K562 (cell line): ENCODE results near the gene RING1. TPM values are rescaled to one million over a fixed set of nuclear protein-coding genes. Genes with fewer than 3 reads are reported as not detected.

Experiments used
- ADNP ChIP-seq: fragments of 200-800 bp; sonication (Bioruptor generic); IDR thresholded peaks from 2 replicates; pipeline ENCODE4 v1.6.1; 2016; ENCODE audit warnings: missing genetic modification characterization, missing compliant biosample characterization
- BDP1 ChIP-seq: IDR thresholded peaks from 3 replicates; pipeline ENCODE4 v1.6.1; 2011; ENCODE audit not compliant: insufficient read length, insufficient read depth
- BRD4 ChIP-seq: fragments of 200-600 bp; sonication (generic); IDR thresholded peaks from 2 replicates; pipeline ENCODE4 v1.6.1; 2017; ENCODE audit warnings: inconsistent platforms
- CHD2 ChIP-seq: IDR thresholded peaks from 2 replicates; pipeline ENCODE4 v1.6.1; 2011; ENCODE audit warnings: low read depth, low read length
- FOXM1 ChIP-seq, 2 experiments: fragments of 450-650 bp in 1 of 2; sonication (generic) in 1 of 2; formaldehyde crosslinking in 1 of 2; IDR thresholded peaks; 2 replicates each; pipeline versions ENCODE4 v1.6.1 to v1.9.0; 2017 to 2022; ENCODE audit warnings: low read depth in 2 of 2, mild to moderate bottlenecking in 2 of 2, missing genetic modification reagents in 1 of 2, moderate library complexity in 1 of 2
- HDGF ChIP-seq: fragments of 450-650 bp; IDR thresholded peaks from 2 replicates; pipeline ENCODE4 v1.6.1; 2016
- HOXB6 ChIP-seq: fragments of 250-450 bp; sonication (Bioruptor Pico); IDR thresholded peaks from 2 replicates; pipeline ENCODE4 v1.5.1; 2022; ENCODE audit warnings: mild to moderate bottlenecking, borderline replicate concordance
- MEIS2 ChIP-seq: fragments of 450-650 bp; IDR thresholded peaks from 2 replicates; pipeline ENCODE4 v1.6.1; 2014; ENCODE audit warnings: mild to moderate bottlenecking; ENCODE audit not compliant: partially characterized antibody
- MTF1 ChIP-seq: fragments of 250-450 bp; sonication (Bioruptor Pico); IDR thresholded peaks from 2 replicates; pipeline ENCODE4 v1.9.0; 2021; ENCODE audit warnings: moderate library complexity, mild to moderate bottlenecking, inconsistent platforms, borderline replicate concordance
- NR2C2 ChIP-seq, 2 experiments: fragments of 200-800 bp in 1 of 2; sonication (Bioruptor generic) in 1 of 2; sonication (generic) in 1 of 2; formaldehyde crosslinking in 1 of 2; IDR thresholded peaks; 2 replicates each; pipeline versions ENCODE4 v1.6.1 to v1.8.0; 2016 to 2022; ENCODE audit warnings: mild to moderate bottlenecking in 1 of 2, missing compliant biosample characterization in 1 of 2, missing genetic modification characterization in 1 of 2, missing genetic modification reagents in 1 of 2
- PHB2 ChIP-seq: fragments of 450-650 bp; IDR thresholded peaks from 2 replicates; pipeline ENCODE4 v1.6.1; 2017; ENCODE audit warnings: low read depth
- PHTF2 ChIP-seq: fragments of 250-450 bp; sonication (Bioruptor Pico); IDR thresholded peaks from 2 replicates; pipeline ENCODE4 v1.5.0; 2021; ENCODE audit warnings: mild to moderate bottlenecking
- PTRF ChIP-seq: fragments of 450-650 bp; IDR thresholded peaks from 2 replicates; pipeline ENCODE4 v1.6.1; 2016; ENCODE audit warnings: mild to moderate bottlenecking, missing genetic modification characterization, missing compliant biosample characterization
- RBM17 ChIP-seq: fragments of 200-400 bp; formaldehyde crosslinking; IDR thresholded peaks from 2 replicates; pipeline ENCODE4 v1.6.1; 2017; ENCODE audit warnings: low read depth, mild to moderate bottlenecking, low read length, borderline replicate concordance
- SRSF1 ChIP-seq: fragments of 200-400 bp; formaldehyde crosslinking; IDR thresholded peaks from 2 replicates; pipeline ENCODE4 v1.6.1; 2017; ENCODE audit warnings: mild to moderate bottlenecking, low read depth, low read length, moderate library complexity
- TAF1 ChIP-seq: IDR thresholded peaks from 2 replicates; pipeline ENCODE4 v1.6.1; 2011; ENCODE audit warnings: mild to moderate bottlenecking, low read length, moderate library complexity; ENCODE audit not compliant: insufficient read depth, control insufficient read depth, severe bottlenecking; ENCODE audit errors: extremely low read depth
- ZC3H11A ChIP-seq: IDR thresholded peaks from 2 replicates; pipeline ENCODE4 v1.6.1; 2012; ENCODE audit warnings: low read depth, low read length, improper control_type of control experiment
- ZNF143 ChIP-seq: sonication (generic); formaldehyde crosslinking; IDR thresholded peaks from 2 replicates; pipeline ENCODE4 v1.9.0; 2022; ENCODE audit warnings: mild to moderate bottlenecking, missing genetic modification reagents
- ZNF57 ChIP-seq: fragments of 450-650 bp; formaldehyde crosslinking; IDR thresholded peaks from 2 replicates; pipeline ENCODE4 v1.4.0; 2020; ENCODE audit warnings: mild to moderate bottlenecking, moderate library complexity
- polyA plus RNA-seq, 8 experiments: library from polyadenylated mRNA; depleted of rRNA in 4 of 8; stranded (reverse) in 5 of 8; unstranded in 3 of 8; fragments of >200 nt; fragmentation: Nextera tagmentation in 2 of 8; fragmentation: Illumina TruSeq in 1 of 8; extraction: Ambion mirVana in 2 of 8; extraction: Trizol in 1 of 8; gene quantifications; 2 replicates each; pipeline versions ENCODE4 v1.2.1 to v1.2.3, GENCODE V29; 2011 to 2014; ENCODE audit warnings: inconsistent platforms in 1 of 8, missing spikeins in 1 of 8
- total RNA-seq, 7 experiments: library from RNA; depleted of rRNA in 6 of 7; stranded (reverse); fragments of >200 nt in 6 of 7; fragmentation: Illumina TruSeq in 2 of 7; extraction: Trizol in 2 of 7; gene quantifications; 2 replicates each; pipeline versions ENCODE4 v1.2.1 to v1.2.3, GENCODE V29; 2011 to 2021; ENCODE audit warnings: low replicate concordance in 1 of 7
- TF ChIP-seq, protein P1 (sequence below): fragments of 250-450 bp; sonication (Bioruptor Pico); IDR thresholded peaks from 2 replicates; pipeline ENCODE4 v1.8.0; 2022; ENCODE audit warnings: moderate library complexity, mild to moderate bottlenecking, inconsistent platforms
- TF ChIP-seq, protein P2 (sequence below): sonication (generic); formaldehyde crosslinking; IDR thresholded peaks from 2 replicates; pipeline ENCODE4 v1.8.0; 2022; ENCODE audit warnings: mild to moderate bottlenecking, missing genetic modification reagents
- TF ChIP-seq, protein P3 (sequence below): fragments of 450-650 bp; formaldehyde crosslinking; IDR thresholded peaks from 2 replicates; pipeline ENCODE4 v1.4.0; 2022; ENCODE audit warnings: missing genetic modification characterization
- TF ChIP-seq, protein P4 (sequence below): fragments of 450-650 bp; formaldehyde crosslinking; IDR thresholded peaks from 2 replicates; pipeline ENCODE4 v1.4.0; 2020; ENCODE audit warnings: mild to moderate bottlenecking
- TF ChIP-seq, protein P5 (sequence below): sonication (generic); formaldehyde crosslinking; IDR thresholded peaks from 2 replicates; pipeline ENCODE4 v1.8.0; 2022; ENCODE audit warnings: mild to moderate bottlenecking, missing genetic modification reagents, borderline replicate concordance

The RING1 gene
- total and polyA plus RNA-seq, 9 of the 15 experiments (the other 6 are each of a cell fraction or from before 2014, with no cell fraction given) = 4.2 to 59.1 (median 36.9) TPM

DNA sequence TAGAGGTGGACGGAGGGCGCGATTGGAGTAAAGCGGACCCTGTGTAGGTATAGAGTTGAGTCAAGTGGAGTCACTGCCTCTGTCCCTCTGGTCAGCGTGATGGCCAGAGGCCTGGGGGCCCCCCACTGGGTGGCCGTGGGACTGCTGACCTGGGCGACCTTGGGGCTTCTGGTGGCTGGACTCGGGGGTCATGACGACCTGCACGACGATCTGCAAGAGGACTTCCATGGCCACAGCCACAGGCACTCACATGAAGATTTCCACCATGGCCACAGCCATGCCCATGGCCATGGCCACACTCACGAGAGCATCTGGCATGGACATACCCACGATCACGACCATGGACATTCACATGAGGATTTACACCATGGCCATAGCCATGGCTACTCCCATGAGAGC is 7.2 kb upstream of the RING1 start (continued):
- no peak for TF ChIP-seq ZC3H11A
- no peak; the same call in 1 of the 2 replicates for TF ChIP-seq BRD4
- no peak for TF ChIP-seq ZNF57
- no peak for TF ChIP-seq MEIS2
- TF ChIP-seq NR2C2 (CRISPR knock-in tag; IDR thresholded peaks at IDR 0.05) = no peak
- peak; percentile 14; the same call in 1 of the 2 replicates for TF ChIP-seq NR2C2 (tag; IDR thresholded peaks at IDR 0.05)
- 0 out of 2 replicates have a peak, but pooled peaks have one; percentile 3 for TF ChIP-seq FOXM1 (IDR thresholded peaks at IDR 0.05; ENCODE audit: low read depth)
- TF ChIP-seq FOXM1 (CRISPR knock-in tag; IDR thresholded peaks at IDR 0.05; ENCODE audit: low read depth) = no peak
- TF ChIP-seq TAF1 = no peak
- TF ChIP-seq, protein P1, sequence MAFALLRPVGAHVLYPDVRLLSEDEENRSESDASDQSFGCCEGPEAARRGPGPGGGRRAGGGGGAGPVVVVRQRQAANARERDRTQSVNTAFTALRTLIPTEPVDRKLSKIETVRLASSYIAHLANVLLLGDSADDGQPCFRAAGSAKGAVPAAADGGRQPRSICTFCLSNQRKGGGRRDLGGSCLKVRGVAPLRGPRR (CRISPR knock-in tag) = no peak
- no peak for TF ChIP-seq PHB2
- TF ChIP-seq SRSF1 = no peak
- TF ChIP-seq HDGF = 0 out of 2 replicates have a peak, but pooled peaks have one; percentile 70
- TF ChIP-seq, protein P2, sequence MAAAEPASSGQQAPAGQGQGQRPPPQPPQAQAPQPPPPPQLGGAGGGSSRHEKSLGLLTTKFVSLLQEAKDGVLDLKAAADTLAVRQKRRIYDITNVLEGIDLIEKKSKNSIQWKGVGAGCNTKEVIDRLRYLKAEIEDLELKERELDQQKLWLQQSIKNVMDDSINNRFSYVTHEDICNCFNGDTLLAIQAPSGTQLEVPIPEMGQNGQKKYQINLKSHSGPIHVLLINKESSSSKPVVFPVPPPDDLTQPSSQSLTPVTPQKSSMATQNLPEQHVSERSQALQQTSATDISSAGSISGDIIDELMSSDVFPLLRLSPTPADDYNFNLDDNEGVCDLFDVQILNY (CRISPR knock-in tag) = 0 out of 2 replicates have a peak, but pooled peaks have one; percentile 48
- TF ChIP-seq PTRF (tag) = no peak; the same call in 1 of the 2 replicates
- no peak for TF ChIP-seq HOXB6
- no peak for TF ChIP-seq ADNP
- TF ChIP-seq CHD2 = no peak
- TF ChIP-seq, protein P3, sequence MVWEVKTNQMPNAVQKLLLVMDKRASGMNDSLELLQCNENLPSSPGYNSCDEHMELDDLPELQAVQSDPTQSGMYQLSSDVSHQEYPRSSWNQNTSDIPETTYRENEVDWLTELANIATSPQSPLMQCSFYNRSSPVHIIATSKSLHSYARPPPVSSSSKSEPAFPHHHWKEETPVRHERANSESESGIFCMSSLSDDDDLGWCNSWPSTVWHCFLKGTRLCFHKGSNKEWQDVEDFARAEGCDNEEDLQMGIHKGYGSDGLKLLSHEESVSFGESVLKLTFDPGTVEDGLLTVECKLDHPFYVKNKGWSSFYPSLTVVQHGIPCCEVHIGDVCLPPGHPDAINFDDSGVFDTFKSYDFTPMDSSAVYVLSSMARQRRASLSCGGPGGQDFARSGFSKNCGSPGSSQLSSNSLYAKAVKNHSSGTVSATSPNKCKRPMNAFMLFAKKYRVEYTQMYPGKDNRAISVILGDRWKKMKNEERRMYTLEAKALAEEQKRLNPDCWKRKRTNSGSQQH (CRISPR knock-in tag) = no peak
- TF ChIP-seq RBM17 = no peak
- TF ChIP-seq MTF1 = no peak
- TF ChIP-seq, protein P4, sequence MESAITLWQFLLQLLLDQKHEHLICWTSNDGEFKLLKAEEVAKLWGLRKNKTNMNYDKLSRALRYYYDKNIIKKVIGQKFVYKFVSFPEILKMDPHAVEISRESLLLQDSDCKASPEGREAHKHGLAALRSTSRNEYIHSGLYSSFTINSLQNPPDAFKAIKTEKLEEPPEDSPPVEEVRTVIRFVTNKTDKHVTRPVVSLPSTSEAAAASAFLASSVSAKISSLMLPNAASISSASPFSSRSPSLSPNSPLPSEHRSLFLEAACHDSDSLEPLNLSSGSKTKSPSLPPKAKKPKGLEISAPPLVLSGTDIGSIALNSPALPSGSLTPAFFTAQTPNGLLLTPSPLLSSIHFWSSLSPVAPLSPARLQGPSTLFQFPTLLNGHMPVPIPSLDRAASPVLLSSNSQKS (CRISPR knock-in tag) = no peak
- TF ChIP-seq PHTF2 (CRISPR knock-in tag) = no peak
- no peak for TF ChIP-seq BDP1
- no peak; the same call in 1 of the 2 replicates for TF ChIP-seq ZNF143 (CRISPR knock-in tag)
- TF ChIP-seq, protein P5, sequence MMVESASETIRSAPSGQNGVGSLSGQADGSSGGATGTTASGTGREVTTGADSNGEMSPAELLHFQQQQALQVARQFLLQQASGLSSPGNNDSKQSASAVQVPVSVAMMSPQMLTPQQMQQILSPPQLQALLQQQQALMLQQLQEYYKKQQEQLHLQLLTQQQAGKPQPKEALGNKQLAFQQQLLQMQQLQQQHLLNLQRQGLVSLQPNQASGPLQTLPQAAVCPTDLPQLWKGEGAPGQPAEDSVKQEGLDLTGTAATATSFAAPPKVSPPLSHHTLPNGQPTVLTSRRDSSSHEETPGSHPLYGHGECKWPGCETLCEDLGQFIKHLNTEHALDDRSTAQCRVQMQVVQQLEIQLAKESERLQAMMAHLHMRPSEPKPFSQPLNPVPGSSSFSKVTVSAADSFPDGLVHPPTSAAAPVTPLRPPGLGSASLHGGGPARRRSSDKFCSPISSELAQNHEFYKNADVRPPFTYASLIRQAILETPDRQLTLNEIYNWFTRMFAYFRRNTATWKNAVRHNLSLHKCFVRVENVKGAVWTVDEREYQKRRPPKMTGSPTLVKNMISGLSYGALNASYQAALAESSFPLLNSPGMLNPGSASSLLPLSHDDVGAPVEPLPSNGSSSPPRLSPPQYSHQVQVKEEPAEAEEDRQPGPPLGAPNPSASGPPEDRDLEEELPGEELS (CRISPR knock-in tag) = no peak
